Chondrocyte (in vitro differentiated cells): ENCODE measurements around the gene CBX4. TPM values are rescaled to one million over a fixed set of nuclear protein-coding genes. Genes with fewer than 3 reads are reported as not detected.

Experiments
- DNase-seq: peaks from one replicate; pipeline ENCODE4 v3.0.0; 2021; ENCODE audit warnings: mixed read lengths, low spot score
- H3K27ac Mint-ChIP-seq: one replicate; pipeline ENCODE4 v1.8.0; 2021; ENCODE audit warnings: mild to moderate bottlenecking, moderate library complexity, mixed read lengths; ENCODE audit not compliant: unreplicated experiment
- H3K27me3 Mint-ChIP-seq: 2 replicates; pipeline ENCODE4 v1.8.0; 2021; ENCODE audit warnings: low read depth, mixed read lengths
- H3K36me3 Mint-ChIP-seq: 2 replicates; pipeline ENCODE4 v1.8.0; 2021; ENCODE audit warnings: low read depth, mixed read lengths
- H3K4me1 Mint-ChIP-seq: 2 replicates; pipeline ENCODE4 v1.8.0; 2021; ENCODE audit warnings: low read depth, mild to moderate bottlenecking, mixed read lengths
- H3K4me3 Mint-ChIP-seq: one replicate; pipeline ENCODE4 v1.8.0; 2021; ENCODE audit warnings: mild to moderate bottlenecking, moderate library complexity, mixed read lengths; ENCODE audit not compliant: unreplicated experiment
- H3K9me3 Mint-ChIP-seq: 2 replicates; pipeline ENCODE4 v1.8.0; 2021; ENCODE audit warnings: low read depth, mixed read lengths
- total RNA-seq: library from RNA; stranded (reverse); gene quantifications from 3 replicates; pipeline ENCODE4 v1.2.1, GENCODE V29; 2021
- TF ChIP-seq, protein P1 (sequence below): fragments of 200-600 bp; sonication (generic); IDR thresholded peaks from 2 replicates; pipeline ENCODE4 v1.5.0; 2021; ENCODE audit warnings: antibody characterized with exemption, mild to moderate bottlenecking, moderate library complexity

The CBX4 gene
- total RNA-seq, 1 donor from 2014 or later = 26.8 TPM

DNA sequence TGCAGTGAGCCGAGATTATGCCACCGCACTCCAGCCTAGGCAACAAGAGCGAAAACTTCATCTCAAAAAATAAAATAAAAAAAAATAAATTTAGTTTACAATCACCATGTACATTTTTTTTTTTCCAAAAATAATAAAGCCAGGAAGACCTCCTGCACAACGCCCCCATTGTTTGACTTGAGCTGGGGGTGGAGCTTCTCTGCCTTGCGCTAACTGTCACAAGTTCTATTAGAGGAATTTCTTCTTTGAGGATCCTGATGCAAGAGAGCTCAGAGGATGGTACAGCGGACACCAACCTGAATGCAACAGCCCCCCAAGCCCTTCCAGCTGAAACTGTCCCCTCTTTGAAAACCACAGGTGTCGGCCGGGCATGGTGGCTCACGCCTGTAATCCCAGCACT is 24.9 kb upstream of the CBX4 start:
- Mint-ChIP-seq H3K36me3 (no peaks in the 10 kb centered on the region), H3K27me3 (peaks cover 24% of the 10 kb centered on the region), H3K4me3 (no peak overlapping the region), H3K9me3 (no peaks in the 10 kb centered on the region), H3K27ac (no peak overlapping the region), H3K4me1 (peaks cover 13% of the 10 kb centered on the region)
- TF ChIP-seq, protein P1, sequence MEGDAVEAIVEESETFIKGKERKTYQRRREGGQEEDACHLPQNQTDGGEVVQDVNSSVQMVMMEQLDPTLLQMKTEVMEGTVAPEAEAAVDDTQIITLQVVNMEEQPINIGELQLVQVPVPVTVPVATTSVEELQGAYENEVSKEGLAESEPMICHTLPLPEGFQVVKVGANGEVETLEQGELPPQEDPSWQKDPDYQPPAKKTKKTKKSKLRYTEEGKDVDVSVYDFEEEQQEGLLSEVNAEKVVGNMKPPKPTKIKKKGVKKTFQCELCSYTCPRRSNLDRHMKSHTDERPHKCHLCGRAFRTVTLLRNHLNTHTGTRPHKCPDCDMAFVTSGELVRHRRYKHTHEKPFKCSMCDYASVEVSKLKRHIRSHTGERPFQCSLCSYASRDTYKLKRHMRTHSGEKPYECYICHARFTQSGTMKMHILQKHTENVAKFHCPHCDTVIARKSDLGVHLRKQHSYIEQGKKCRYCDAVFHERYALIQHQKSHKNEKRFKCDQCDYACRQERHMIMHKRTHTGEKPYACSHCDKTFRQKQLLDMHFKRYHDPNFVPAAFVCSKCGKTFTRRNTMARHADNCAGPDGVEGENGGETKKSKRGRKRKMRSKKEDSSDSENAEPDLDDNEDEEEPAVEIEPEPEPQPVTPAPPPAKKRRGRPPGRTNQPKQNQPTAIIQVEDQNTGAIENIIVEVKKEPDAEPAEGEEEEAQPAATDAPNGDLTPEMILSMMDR = no peak
- DNase-seq = peak; percentile 24

GRCh38 chr17:79862771-79863440 is 23.7 kb upstream of the CBX4 start:
- no peak overlapping the region for H3K4me3 Mint-ChIP-seq
- H3K4me1 Mint-ChIP-seq = peaks cover 13% of the 10 kb centered on the region
- no peaks in the 10 kb centered on the region for H3K36me3 Mint-ChIP-seq
- peaks cover 24% of the 10 kb centered on the region for H3K27me3 Mint-ChIP-seq
- TF ChIP-seq, protein P1 = no peak
- DNase-seq = peak; percentile 57
- no peak overlapping the region for H3K27ac Mint-ChIP-seq
- H3K9me3 Mint-ChIP-seq = no peaks in the 10 kb centered on the region

- Mint-ChIP-seq H3K4me1 (peaks cover 11% of the 10 kb centered on the region), H3K27me3 (peaks cover 24% of the 10 kb centered on the region), H3K9me3 (no peaks in the 10 kb centered on the region), H3K27ac (no peak overlapping the region), H3K4me3 (no peak overlapping the region), H3K36me3 (no peaks in the 10 kb centered on the region)
- DNase-seq = no peak
- TF ChIP-seq, protein P1 = no peak
Observed at GRCh38 chr17:79862238-79862637, 23.0 kb upstream of the CBX4 start.

DNA sequence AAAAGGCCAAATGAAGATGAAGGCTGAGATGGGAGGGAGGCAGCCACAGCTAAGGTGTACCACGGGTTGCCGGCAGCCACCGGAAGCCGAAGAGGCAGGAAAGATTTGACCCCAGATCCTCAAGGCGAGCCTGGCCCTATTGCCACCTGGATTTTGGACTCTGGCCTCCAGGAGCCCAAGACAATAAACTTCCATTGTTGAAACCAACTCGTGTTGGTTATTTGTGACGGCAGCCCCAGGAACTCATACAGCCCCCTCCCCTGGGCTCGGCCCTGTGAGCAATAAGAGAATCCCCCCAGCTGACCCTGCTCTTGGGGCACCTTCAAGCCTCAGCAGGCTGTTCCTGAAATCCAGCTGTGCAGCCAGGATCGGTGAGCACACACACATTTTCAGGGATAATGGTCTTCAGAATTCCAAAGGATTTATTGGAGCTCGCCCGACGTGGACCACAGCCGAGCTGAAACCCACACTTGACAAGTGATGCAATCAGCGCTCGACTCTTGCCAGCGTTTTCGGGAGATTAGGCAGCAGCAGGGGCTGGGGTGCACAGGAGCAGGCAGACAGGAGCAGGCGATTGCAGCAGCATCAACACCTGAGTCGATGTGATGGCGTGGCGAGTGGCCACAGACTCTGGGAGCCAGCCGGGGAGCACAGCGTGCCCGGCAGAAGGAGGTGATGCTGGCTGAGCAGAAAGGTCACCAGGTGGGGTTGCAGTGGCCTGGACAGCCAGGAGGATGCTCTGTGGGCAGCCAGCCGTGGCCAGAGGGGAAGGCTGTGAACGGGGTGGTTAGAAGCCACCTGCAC is 22.4 kb upstream of the CBX4 start:
- peak; percentile 75 for DNase-seq
- Mint-ChIP-seq H3K27ac (no peak overlapping the region), H3K4me3 (no peak overlapping the region), H3K27me3 (peaks cover 26% of the 10 kb centered on the region), H3K4me1 (peaks cover 5% of the 10 kb centered on the region), H3K9me3 (no peaks in the 10 kb centered on the region), H3K36me3 (no peaks in the 10 kb centered on the region)
- TF ChIP-seq, protein P1 = no peak

- Mint-ChIP-seq H3K9me3 (no peaks in the 10 kb centered on the region), H3K27ac (no peak overlapping the region), H3K4me1 (peaks cover 3% of the 10 kb centered on the region), H3K27me3 (peaks cover 21% of the 10 kb centered on the region), H3K4me3 (no peak overlapping the region), H3K36me3 (no peaks in the 10 kb centered on the region)
- DNase-seq = peak; percentile 60
- TF ChIP-seq, protein P1 = no peak
Observed at GRCh38 chr17:79859676-79860615, 20.7 kb upstream of the CBX4 start.
